NCI-H128 (cell line): ENCODE measurements around the gene LGALSL.

Experiments
- DNase-seq: peaks from one replicate; lab custom pipeline; 2025; ENCODE audit not compliant: unreplicated experiment; lab: John Stamatoyannopoulos, UW

Gene LGALSL

DNA sequence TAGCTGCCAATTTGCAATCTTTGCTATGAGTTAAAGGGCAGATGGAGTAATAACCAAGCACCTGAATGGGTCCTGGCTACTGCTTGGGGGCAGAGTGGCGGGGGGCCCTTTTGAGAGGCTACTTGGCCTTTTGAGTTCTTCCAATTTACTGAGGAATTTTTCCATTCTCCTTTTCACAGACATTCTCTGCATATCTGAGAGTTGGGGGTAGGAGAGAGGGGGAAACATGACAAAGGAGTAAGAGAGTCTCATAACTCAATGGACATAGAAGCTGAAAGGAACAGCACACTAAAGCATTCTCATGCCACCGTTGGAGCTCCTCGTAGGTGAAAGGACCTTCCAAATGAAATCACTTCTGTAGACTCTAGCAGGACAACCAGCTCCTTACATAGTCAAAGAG, 16.1 kb downstream of the LGALSL start:
- DNase-seq = no peak

DNA sequence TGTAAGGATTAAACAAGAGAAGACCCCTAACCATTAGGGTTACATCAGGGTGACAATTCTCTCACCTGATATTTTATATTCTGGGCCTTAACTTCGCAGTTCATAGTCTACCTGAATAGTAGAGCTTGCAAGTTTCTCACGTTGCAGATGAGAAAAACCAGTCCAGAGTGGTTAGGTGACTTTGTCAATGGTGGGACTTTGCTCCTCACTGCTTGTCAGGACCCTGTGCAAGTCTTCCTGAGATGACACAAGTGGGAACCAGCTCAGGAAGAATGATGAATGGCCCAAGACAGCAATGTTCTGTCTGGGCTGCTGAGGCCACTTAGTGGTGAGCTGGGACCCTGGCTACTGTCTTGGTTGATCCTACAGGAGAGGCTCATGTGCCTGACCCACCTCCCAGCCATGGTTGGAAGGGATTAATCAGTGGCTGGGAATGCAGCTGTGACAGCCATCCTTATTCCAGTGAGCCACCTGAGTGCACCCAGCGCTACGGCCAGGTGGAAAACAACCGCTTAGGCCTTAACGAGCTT, 16.9 kb downstream of the LGALSL start:
- DNase-seq = no peak

DNA sequence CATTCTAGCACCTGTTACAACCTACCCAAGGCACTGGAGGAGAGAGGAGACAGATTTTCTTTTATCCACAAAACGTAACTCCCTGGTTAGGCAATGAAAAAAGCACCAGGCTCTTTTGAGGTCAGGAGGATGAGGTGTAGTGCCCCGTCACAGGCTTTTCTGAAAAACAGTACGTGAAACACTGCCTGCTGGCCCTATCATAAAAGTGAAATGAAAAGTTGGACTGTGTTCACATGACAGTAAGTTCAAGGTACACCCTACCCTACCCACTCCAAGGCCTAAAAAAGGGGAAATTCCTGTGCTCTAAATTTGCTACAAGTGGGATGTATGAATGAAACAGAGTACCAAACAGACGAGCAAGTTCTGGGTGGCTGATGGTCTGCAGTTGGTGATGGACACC, 17.6 kb downstream of the LGALSL start:
- no peak for DNase-seq

DNA sequence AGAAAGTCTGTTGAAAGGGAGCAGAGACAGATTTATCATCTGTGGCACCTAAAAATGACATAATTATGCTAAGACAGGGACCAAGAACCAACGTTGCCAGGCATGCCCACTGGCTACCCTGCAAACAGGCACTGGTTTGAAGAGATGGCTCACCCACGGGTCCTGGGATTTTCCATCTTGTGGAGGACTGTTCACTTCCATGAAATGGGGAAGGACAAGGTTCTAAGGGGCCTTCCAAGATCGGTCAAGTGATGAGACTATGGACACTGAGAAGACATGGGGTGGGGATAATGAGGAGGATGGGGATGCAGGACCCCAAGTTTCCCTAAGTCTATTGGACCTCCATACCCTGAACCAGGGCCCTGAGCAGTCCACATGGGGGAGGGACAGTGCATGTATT, 18.9 kb downstream of the LGALSL start:
- no peak for DNase-seq

DNA sequence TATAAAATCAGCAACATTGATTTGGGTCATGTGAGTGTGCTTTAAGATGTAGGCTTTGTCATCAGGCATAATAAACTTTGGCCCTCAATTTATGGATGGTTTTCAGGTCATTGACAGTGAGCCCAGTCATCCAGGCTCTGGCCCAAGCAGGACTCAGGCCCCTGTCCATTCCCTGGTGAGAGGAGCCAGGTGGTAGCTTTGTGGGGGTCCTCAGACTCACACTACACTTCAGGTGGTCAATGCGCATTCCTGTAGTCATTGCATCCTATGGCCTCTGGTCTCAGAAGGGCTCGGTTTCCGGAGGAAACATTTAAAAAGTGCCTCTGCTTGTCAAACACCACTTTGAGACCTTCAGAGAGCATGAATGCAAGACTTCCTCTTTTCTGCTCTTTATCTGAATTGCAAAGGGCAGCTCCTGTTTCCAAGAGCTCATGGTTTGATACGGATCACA, 20.2 kb downstream of the LGALSL start:
- DNase-seq = no peak

DNA sequence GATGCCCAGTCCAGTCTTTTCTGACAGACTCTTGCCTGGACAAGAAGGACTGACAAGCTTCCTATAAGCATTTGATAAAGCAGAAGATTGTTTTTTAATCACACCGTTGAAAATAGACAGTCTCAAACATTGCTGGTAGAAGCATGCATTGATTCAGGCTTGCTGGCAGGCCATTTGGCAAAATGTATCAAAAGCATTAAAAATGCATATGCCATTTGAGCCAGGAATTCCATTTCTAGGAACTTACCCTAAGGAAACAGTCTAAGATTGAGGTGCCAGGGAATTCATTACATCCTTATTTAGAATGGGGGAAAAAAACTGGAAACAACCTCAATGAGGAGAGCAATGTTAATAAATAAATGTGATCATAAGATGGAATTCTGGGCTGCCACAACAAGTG, 20.7 kb downstream of the LGALSL start:
- no peak for DNase-seq

DNA sequence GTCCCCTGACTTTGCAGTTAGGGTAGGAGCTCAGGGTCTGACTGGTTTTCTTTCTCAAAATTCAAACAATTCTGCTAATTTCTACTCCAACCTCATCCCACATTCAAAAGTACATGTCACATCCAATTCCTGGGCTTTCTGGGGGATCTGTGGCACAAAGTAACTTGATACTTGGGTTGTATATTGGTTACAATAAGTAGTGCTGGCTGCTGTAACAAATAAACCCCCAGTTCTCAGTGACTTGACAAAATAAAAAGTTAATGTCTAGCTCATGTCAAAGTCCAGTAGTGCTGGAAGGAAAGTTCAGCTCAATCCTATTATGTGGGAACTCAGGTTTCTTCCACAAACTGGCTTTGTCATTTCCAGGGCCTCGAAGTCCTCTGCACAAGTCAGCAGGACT, 23.1 kb downstream of the LGALSL start:
- no peak for DNase-seq

DNA sequence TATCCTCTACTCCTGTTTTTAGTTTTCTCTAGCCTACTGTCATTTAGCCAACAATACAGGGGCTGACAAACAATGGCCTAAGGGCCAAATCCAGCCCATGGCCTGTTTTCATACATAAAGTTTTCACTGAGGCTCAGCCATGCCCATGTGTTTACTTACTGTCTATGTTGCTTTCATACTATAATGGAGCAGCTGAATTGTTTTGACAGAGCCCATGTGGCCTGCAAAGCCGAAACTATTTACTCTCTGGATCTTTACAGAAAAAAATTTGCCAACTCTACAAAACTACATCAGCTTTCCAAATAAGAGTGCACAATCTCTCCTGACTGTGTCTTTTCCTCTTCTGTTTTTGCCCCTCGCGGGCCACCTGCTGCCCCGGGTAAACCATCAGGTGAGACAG, 24.0 kb downstream of the LGALSL start:
- DNase-seq = no peak

DNA sequence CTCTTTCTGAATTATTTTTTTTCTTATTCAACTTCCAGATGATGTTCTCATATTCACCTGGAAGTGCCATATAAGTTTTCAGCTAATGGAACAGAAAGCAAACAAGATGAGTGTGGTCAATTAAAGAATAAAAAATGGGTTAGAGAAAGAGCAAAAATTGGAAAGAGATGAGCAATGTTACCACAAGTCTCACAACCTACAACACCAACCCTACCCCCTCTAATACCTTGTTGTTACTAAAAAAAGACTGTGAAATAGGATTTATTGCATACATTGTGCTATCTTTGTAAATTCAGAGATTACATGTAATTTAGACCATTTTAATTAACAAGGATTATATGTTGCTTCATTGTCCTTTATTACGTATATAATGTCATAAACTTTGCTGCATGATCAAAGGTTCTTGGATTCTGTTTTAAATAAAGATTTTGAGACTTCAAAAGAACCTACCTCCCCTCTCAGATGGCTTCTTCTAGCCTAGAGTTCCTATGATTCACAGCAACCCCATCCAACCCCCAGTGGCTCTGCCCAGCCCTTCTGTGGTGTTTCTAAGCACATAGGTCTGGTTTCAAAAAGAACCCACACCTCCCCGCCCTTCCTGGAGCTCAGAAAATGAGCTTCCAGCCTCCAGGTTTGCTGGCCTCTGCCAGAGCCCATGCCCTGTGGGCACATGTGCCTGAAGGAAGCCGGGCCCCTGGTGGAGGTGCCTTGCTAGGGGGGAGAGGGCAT, 24.7 kb downstream of the LGALSL start:
- DNase-seq = no peak

DNA sequence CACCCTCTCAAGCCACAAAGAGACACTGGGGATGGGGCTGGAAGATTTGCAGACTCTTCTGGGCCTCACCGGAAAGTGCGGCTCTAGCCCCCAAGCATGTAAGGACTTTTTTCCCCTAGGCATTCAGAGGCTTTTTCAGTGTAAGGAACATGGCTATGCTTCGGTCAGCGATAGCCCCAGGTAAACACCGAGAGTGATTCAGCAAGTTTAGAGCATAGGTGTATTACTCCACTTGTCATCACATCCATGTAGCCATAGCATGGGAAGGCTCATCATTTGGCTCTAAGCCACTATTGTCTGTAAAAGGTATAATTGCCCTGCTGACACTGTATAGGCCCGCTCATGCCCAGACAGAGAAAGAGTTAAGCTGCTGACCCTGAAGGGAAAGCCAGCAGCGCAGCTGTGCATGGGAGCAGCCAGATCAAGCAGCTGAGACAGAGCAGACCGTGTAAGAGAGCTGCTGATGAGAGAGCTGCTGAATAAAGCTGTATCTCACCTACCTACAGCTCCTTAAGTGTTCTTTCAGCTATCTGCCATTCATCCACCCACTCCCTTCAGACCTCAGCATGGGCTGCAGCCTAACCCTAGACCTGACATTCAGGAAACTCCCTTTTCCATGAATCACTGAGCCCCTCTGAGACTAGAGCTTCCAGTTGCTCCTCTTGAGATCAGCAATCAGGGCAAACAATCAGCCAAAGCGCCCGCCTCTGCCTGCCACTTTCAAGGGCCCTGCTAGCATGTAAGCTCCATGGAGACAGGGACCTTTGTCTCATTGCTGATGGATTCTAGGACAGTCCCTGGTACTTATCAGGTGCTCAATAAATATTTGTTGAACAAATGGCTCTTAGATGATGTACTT, 25.5 kb downstream of the LGALSL start:
- no peak for DNase-seq

DNA sequence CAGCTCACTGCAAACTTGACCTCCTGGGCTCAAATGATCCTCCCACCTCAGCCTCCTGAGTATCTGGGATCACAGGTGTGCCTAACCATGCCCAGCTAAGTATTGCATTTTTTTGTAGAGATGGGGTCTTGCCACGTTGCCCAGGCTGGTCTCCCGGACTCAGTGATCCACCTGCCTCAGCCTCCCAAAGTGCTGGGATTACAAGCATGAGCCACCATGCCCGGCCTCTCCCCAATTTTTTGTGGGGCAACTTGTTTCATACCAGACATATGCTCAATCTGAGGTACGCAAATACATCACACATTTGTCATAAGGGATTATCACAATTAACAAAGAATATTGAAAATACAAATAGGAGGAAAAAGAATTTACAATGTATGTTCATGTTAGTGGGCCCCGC, 27.7 kb downstream of the LGALSL start:
- DNase-seq = no peak

DNA sequence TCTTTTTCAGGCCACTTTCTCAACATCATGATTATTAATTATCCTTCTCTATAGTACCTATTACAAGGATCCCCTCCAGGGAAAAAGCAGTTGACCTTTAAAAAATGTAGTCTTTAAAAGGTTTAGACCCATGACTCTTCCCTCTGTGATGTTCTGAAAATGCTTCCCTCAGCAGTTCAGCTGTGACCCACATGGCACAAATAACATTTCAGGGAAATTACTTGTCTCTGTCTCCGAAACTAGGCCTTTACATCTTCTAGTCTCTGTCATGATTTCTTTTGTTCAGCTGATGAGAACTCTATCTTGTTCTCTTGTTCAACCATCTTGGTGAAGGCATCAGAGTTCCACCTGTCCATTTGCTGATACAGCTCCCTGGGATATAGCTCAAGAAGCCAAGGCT, 28.3 kb downstream of the LGALSL start:
- DNase-seq = no peak

DNA sequence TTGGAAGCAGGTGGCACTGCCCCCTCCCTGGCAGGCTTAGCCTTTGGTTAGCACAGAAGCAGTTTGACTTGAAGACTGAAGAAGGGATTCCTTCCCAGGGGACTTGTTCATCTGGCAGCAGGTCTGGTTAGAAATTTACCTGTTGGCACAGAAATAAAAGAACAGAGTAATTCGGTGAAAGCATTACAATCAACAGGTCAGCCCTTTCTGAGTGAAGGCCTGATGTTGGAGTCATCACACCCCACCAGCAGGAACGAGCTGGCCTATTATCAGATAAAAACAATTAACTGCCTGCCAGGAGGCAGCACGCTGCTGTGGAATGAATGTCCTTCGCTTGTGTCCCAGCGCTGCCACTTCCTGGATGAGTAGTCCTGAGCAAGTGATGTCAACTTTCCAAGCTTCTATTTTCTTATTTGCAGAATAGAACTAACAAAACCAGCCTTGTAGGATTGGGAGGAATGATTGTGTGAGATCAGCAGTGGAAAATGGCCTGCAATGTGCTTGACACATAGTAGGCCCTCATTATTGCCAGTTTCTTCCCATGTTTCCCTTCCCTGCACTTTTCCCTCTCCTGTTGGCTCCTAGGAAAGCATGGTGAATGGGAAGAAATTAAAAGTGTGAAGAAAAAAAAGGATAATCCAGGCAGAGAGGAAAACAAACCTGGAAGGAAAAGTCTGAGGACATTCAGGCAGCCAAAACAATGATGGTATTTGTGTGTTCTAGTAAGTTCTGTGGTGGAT, 29.0 kb downstream of the LGALSL start:
- DNase-seq = no peak

DNA sequence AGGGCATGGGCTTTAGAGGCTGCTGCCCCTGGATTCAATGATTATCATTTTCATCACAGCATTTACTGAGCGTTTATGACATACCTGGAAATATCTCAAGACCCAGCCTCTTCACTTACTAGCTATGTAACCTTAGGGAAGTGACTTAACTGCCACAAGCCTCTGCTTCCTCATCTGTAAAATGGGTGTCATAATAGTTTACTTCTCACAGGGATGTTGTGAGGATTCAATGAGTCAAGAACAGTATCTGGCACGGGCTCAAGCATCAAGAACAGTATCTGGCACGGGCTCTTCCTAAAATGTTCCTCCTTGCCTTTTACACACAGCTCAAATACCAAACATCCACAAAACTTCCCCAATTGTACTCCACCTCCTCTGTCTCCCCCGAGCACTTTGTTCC, 31.4 kb downstream of the LGALSL start:
- no peak for DNase-seq

DNA sequence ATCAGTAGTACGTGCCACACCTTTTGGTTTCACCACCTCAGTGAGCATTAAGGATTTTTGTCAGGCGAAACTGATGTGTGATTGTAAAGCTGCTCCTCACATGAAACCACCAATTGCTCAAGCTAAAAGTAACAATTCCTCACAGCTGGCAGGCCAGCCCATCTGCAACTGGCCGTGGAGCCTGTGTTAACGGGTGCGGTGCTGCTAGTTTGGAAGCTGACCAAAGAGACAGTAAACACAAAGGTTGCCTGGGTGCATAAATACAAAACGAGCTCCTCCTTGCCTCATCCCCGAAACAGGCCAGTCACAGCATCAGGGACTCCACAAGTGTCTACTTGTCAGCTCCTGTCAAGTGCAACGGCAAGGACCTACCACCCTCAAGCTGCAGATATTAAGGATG, 32.0 kb downstream of the LGALSL start:
- no peak for DNase-seq

DNA sequence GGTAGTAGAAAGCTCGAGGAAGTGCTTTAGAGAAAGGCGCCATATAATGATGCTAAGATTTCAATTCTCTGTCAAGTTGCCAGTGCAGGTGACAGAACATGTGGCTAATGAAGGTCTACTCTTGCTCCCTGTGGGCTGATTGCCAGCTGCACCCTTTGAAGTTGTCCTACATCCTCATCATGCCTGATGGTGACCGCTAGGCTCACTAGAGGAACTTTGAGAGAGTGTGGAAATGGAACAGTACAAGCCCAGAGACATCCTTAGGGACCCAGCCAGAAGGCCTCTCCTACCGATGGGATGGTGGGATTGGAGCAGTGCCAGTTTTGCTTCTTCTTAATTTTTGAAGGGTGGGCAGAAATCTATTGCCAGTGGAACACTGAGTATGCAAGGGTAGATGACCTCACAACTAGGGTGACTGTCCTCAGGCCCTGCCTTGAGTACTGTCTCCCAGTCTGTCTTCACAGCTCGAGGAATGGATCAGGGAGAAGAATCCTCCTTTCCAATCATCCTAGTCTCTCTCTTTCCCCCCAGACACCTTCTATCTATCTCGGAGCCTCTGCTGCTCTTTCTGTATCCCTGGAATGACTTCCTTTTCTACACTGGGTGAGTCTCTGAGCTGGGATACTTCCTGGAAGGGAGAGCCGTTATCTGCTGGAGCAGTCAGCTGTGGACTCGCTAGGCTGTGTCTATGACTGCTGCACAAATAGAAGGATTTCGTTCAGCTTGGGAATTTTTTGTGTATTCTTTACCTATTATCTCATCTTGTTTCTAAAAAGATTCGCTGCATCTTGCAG, 33.5 kb downstream of the LGALSL start:
- DNase-seq = no peak

DNA sequence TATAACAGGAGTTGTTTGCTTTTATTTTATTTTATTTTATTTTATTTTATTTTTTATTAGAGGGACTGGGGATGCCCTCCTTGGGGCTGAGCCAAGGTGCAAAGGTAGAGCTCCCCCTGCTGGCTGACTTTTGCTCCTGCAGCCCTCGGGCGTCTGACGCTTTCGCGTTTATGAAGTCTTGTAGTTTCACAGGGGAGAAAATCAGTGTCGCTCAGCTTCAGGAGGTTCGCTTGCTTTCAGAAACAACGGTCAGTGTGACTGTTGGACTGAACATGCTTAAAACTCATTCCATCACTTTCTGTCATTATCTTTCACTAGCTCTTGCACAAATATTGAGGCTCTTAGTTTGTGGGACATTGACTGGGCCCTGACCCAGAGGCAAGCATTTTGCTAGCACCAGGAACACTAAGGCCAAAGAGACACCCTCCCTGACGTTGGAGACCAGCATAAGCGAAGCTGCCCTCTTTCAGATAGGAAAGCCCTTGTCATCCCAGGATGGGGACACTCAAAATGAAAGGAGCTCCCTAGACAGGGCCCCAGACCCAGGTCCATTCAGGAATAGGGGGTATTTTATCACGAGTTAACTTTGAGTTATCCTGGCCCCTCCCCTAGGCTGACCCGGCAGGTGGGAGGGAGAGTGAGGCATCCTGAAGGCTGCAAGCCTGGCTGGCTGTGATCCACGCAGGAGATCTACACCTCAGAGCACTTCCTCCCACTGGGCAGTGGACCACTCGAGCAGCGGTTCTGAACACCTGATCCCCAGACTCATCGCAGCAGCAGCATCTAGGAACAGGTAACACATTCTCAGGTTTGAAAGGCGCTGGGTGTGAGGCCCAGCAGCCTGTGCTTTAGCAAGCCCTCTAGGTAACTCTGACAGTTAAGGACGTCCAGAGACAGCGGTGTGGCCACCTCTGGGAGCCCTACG, 34.4 kb downstream of the LGALSL start:
- peak; percentile 6 for DNase-seq

DNA sequence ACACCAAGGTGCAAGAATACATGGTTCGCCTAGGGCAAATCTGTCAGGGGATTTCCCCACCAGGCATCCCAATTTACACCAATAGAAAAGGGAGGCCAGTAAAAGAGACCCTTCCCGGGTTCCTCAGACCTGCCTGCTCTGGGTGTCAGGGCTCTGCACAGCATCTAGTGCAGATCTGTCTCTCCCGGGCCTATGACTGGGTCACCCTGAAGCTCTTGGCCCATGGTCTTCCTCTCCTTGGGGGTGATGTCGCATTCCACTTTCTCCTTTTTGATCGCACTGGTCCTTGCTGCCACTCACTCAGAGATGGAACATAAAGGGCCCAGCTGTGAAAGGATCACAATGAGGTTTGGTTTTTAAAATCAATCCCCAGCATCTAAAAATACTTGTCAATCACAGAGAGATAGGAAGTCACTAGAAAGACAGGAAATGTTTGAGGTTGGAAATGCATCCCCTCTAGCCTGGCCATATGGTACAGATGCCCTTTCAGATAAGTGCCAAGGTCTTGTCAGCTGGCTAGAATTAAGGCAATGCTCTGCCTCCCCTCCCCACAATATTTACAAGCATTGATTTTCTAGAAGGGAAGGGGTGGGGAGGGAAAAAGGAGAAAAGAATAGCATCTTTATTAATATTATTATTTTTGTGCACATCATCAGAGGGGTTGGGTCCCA, 35.3 kb downstream of the LGALSL start:
- DNase-seq = no peak

DNA sequence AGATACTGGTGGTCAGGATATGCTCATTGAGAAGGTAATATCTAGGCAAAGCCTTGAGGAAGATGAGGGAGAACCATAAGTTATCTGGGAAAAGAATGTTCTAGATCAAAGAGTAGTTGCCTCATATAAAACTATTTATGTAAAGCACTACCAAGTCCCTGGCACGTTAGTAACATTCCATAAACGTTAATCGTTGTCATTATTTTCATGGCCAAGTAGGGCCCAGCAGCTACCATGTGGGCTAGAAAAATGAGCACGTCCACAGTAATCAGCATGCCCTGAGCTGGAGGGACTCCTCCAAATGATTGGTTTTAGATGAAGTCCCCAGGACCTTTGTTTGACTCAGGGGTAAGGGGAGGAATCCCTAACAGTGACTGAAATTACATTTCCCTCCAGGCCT, 37.5 kb downstream of the LGALSL start:
- DNase-seq = no peak
